Measurements from ENCODE around the gene UBQLN1. TPM values are rescaled to one million over a fixed set of nuclear protein-coding genes. Genes with fewer than 3 reads are reported as not detected.

UBQLN1 gene
- total RNA-seq, 1 experiment from 2014 or later: 111 TPM

DNA sequence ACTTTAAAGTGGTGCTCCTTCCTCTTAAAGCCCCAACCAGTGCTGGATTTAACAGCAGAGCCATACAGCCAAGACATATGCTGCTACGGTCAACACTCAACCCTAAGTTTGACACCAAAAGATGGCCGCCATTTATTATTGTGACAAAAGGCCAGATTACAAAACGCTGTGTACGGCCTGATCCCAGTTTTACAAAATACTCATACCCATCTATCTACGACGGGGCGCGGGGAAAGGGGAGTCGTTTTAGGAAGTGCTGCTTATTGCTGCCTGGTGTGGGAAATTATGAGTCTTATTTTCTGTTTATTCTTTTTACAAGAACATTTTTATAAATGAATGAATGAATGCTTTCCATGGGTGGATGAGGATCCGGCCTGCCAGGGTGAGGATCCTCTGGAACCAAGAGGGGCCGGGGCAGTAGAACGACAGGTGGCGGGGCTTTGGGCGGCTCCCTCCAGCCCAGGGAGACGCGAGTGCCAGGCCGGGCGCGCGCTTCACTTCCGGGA is 85.3 kb downstream of the UBQLN1 start:
- no CpG with 5 or more reads among the region's 21 CpGs for WGBS (ENCODE audit: extremely low coverage, insufficient read length, low lambda C conversion rate)
- Histone ChIP-seq H2BK120ac (ENCODE audit: low read depth, low read length, poor library complexity, severe bottlenecking) (no peak overlapping the region), H3K56ac (ENCODE audit: insufficient read length, low read depth, low read length) (no peak overlapping the region), H3K4ac (ENCODE audit: low read depth, low read length) (no peak overlapping the region), H3K27me3 (ENCODE audit: insufficient read depth, low read length) (no peaks in the 10 kb centered on the region), H3T11ph (ENCODE audit: low read length) (no peak overlapping the region), H2BK20ac (ENCODE audit: low read depth, low read length, poor library complexity, severe bottlenecking) (no peak overlapping the region), H3K23ac (ENCODE audit: insufficient read length, low read depth, low read length) (no peak overlapping the region), H3K4me1 (ENCODE audit: insufficient read depth, low read length) (no peaks in the 10 kb centered on the region), H3K79me2 (ENCODE audit: insufficient read depth, low read length) (no peaks in the 10 kb centered on the region), H3K18ac (ENCODE audit: insufficient read length, low read depth, low read length) (no peak overlapping the region), H2AK5ac (ENCODE audit: insufficient read length, low read length) (no peak overlapping the region), H3K4me2 (ENCODE audit: insufficient read depth, insufficient read length, low read length) (peak overlapping the region; percentile 68), H3K79me1 (ENCODE audit: insufficient read depth, low read depth, low read length, poor library complexity, severe bottlenecking) (no peaks in the 10 kb centered on the region), H3K27ac (ENCODE audit: insufficient read length, low read depth, low read length) (no peak overlapping the region), H4K20me1 (ENCODE audit: control insufficient read depth, insufficient read depth, insufficient read length) (no peaks in the 10 kb centered on the region), H4K5ac (ENCODE audit: insufficient read length, low read depth, low read length) (no peak overlapping the region), H2BK15ac (ENCODE audit: low read depth, low read length) (no peak overlapping the region), H2AFZ (ENCODE audit: low read length) (no peak overlapping the region), H3K9me3 (ENCODE audit: control insufficient read depth, low read depth, low read length) (no peaks in the 10 kb centered on the region), H3K9ac (ENCODE audit: extremely low read depth, insufficient read length, low read length) (no peak overlapping the region), H3K23me2 (ENCODE audit: insufficient read length, low read depth, low read length, poor library complexity, severe bottlenecking) (peaks cover 3% of the 10 kb centered on the region), H3K14ac (ENCODE audit: insufficient read depth, low read length) (no peak overlapping the region), H4K8ac (replicated peaks; ENCODE audit: insufficient read length, low read depth, low read length) (no peak overlapping the region), H4K91ac (ENCODE audit: insufficient read length, low read depth, low read length) (no peak overlapping the region), H2BK5ac (ENCODE audit: insufficient read length, low read length) (no peak overlapping the region), H2BK12ac (ENCODE audit: insufficient read length, low read depth, low read length) (no peak overlapping the region)
- Mint-ChIP-seq H3K27ac (peak overlapping the region in 1 of 3 experiments; percentile 49; a peak in 3 of 7 replicates), H3K27me3 (ENCODE audit: low read depth) (peaks cover 19% of the 10 kb centered on the region), H3K4me3 (peak overlapping the region; percentile 79 to 88), H3K36me3 (ENCODE audit: insufficient read depth in 1 of 3, low read depth in 3 of 3) (no peaks in the 10 kb centered on the region), H3K9me3 (no peaks in the 10 kb centered on the region), H3K4me1 (peaks cover 21 to 22% of the 10 kb centered on the region in 2 experiments)
- no peak for DNase-seq
- TF ChIP-seq, protein P1, sequence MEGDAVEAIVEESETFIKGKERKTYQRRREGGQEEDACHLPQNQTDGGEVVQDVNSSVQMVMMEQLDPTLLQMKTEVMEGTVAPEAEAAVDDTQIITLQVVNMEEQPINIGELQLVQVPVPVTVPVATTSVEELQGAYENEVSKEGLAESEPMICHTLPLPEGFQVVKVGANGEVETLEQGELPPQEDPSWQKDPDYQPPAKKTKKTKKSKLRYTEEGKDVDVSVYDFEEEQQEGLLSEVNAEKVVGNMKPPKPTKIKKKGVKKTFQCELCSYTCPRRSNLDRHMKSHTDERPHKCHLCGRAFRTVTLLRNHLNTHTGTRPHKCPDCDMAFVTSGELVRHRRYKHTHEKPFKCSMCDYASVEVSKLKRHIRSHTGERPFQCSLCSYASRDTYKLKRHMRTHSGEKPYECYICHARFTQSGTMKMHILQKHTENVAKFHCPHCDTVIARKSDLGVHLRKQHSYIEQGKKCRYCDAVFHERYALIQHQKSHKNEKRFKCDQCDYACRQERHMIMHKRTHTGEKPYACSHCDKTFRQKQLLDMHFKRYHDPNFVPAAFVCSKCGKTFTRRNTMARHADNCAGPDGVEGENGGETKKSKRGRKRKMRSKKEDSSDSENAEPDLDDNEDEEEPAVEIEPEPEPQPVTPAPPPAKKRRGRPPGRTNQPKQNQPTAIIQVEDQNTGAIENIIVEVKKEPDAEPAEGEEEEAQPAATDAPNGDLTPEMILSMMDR (conservative IDR thresholded peaks at IDR 0.05): no peak

Measured in H9 (cell line).